NB4 (cell line): ENCODE measurements around the gene SLC66A2.

Source experiments
- DNase-seq: peaks from one replicate; pipeline ENCODE4 v3.0.0; 2010; ENCODE audit warnings: low read depth
- H3K4me3 ChIP-seq: one replicate; pipeline ENCODE4 v1.5.1; 2011; ENCODE audit warnings: mild to moderate bottlenecking, low read depth, low read length, moderate library complexity
- CTCF ChIP-seq: IDR thresholded peaks from one replicate; pipeline ENCODE4 v1.5.1; 2012; ENCODE audit warnings: low read depth, low read length
- MAX ChIP-seq: IDR thresholded peaks from 2 replicates; pipeline ENCODE4 v1.6.1; 2011; ENCODE audit warnings: low read depth, low read length
- MYC ChIP-seq: IDR thresholded peaks from 2 replicates; pipeline ENCODE4 v1.6.1; 2011; ENCODE audit warnings: low read depth, low read length
- POLR2A ChIP-seq: IDR thresholded peaks from 2 replicates; pipeline ENCODE4 v1.6.1; 2011; ENCODE audit warnings: mild to moderate bottlenecking; ENCODE audit not compliant: insufficient read length; ENCODE audit errors: extremely low read depth

Gene SLC66A2

DNA sequence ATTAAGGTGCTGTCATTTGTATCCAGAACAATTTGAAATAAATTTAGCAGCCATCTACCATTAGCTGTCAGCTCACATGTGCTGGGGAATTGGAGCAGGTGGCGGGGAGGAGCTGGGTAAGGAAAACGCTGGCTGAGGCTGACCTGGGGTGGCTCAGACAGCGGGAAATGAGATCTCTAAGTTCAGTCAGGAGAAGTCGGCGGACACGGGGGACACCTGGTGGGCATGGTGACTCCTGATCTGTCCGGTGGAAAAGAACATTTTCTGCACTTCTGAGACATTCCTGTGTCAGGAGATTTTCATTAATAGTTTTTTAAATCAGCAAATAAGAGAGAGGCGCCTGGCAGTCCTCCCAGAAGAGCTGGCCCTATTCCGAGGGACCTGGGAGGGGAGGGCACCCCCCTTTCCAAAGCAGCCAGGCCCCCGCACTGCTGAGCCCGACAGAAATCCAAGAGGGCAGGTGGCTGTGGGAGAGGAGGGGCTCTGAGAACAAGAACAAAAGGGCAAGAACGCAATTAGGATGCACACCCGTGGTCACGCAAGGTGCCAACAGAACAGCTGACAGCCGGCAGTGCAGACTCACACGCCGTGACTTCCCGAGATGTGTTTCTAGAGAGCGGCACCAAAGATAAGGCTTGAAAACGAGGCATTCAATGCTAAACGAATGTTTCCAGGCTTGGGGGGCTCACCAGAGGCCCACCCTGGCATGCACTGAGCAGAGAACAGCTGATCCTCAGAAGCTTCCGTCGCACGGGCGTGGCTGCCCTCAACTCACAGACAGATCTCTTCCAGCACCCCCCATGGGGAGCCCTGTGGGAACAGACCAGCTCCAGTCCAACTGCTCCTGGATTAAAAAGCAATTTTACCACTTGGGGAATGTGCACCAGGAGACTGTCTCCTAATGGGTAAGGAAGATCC is 26.4 kb downstream of the SLC66A2 start:
- H3K4me3 ChIP-seq: no peak overlapping the region
- TF ChIP-seq MAX: no peak
- no peak for TF ChIP-seq CTCF
- no peak for TF ChIP-seq MYC
- no peak for TF ChIP-seq POLR2A
- no peak for DNase-seq

DNA sequence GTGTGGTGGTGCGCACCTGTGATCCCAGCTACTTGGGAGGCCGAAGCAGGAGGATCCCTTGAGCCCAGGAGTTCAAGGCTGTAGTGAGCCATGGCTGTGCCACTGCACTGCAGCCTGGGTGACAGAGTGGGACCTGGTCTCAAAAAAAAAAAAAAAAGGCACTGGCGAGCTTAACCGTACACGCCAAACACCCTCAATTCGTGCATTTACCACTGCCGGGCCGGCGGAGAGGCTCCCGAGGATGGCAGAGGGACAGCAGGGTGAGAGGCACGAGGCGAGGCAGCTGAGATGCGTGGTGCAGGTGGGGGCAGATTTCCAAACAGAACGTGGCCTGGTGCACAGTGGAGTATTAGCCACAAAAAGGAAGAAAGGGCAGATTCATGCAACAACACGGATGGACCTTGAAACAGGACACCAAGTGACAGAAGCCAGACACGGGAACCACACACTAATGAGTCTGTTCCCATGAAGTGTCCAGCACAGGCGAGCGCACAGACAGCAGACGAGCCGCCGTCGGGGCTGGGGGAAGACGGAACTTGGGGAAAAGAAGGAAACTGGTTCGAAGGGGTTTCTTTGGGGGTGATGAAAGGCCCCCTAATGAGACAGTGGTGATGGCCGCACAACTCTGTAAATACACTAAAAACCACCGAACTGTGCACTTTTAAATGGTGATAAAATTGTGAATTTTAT is 27.4 kb downstream of the SLC66A2 start:
- H3K4me3 ChIP-seq: no peak overlapping the region
- TF ChIP-seq MAX: no peak
- no peak for TF ChIP-seq CTCF
- no peak for TF ChIP-seq MYC
- TF ChIP-seq POLR2A: no peak
- DNase-seq: no peak

DNA sequence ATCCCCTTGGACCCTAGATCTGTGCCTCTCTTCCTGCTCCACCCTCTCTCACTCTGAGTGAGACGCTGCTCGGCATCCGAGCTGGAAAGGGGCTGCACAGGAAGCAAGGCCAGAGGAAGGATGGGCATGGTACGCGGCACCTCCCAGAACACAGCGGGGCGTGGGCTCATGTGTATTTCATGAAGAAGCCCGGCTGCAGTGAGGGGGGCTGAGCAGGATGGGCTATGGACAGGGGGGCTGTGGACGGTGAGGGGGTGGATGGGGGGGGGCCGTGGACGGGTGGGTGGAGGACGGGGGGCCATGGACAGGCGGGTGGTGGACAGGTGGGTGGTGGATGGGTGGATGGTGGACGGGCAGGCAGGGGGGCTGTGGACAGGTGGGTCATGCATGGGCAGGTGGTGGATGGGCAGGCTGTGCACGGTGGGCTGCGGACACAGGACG is 28.5 kb downstream of the SLC66A2 start:
- no peak overlapping the region for H3K4me3 ChIP-seq
- TF ChIP-seq CTCF: no peak
- TF ChIP-seq MYC: no peak
- no peak for TF ChIP-seq MAX
- no peak for DNase-seq

GRCh38 chr18:79921984-79922965 is 29.2 kb downstream of the SLC66A2 start:
- no peak for DNase-seq
- no peak overlapping the region for H3K4me3 ChIP-seq
- TF ChIP-seq MAX (no peak), MYC (no peak), POLR2A (no peak), CTCF (no peak)

GRCh38 chr18:79919089-79919488 is 32.4 kb downstream of the SLC66A2 start:
- no peak overlapping the region for H3K4me3 ChIP-seq
- no peak for DNase-seq
- TF ChIP-seq MYC (no peak), CTCF (no peak), MAX (no peak), POLR2A (no peak)
